GM12878 (cell line): ENCODE data around the gene TMEM150C. TPM values are rescaled to one million over a fixed set of nuclear protein-coding genes. Genes with fewer than 3 reads are reported as not detected.

Experiments used
- ATAC-seq: fragments of 200-7000 bp; cut with Tn5 transposase; 3 replicates; pipeline ENCODE4 v1.9.1; 2020; ENCODE audit warnings: mild to moderate bottlenecking, moderate library complexity
- BruUV-seq: library from RNA; stranded (reverse); fragments of 400-500 nt; replicated peaks from 2 replicates; lab custom pipeline; 2021; lab: Mats Ljungman, UMichigan
- CTCF ChIA-PET: fragments of 300-600 bp; sonication (Branson Sonifier 250); formaldehyde crosslinking; extraction: SDS; loops from one replicate; lab custom pipeline; 2021; ENCODE audit warnings: inconsistent platforms; lab: Yijun Ruan, JAX
- POLR2A ChIA-PET: fragments of 350-600 bp; formaldehyde crosslinking; extraction: SDS; loops from one replicate; lab custom pipeline; 2021; ENCODE audit warnings: inconsistent platforms; lab: Charles Lee
- RAD21 ChIA-PET: fragments of 300-600 bp; sonication (Branson Sonifier 250); formaldehyde crosslinking; loops from one replicate; lab custom pipeline; 2023; ENCODE audit warnings: antibody characterized with exemption; ENCODE audit not compliant: unreplicated experiment; lab: Charles Lee
- SMC1A ChIA-PET: fragments of 300-600 bp; sonication (Branson Sonifier 250); formaldehyde crosslinking; loops from one replicate; lab custom pipeline; 2023; ENCODE audit not compliant: unreplicated experiment, uncharacterized antibody; lab: Charles Lee
- DNase-seq: peaks from one replicate; pipeline ENCODE4 v3.0.0-alpha.2; 2011; ENCODE audit warnings: low read depth, low spot score
- FAIRE-seq: peaks from 3 replicates; lab custom pipeline; 2011; peaks lifted over from hg19 to GRCh38; lab: Jason Lieb, UNC
- H2AFZ ChIP-seq: 2 replicates; pipeline ENCODE4 v1.6.0; 2011; ENCODE audit warnings: low read depth, low read length, control low read depth; ENCODE audit not compliant: control insufficient read depth
- H3K27ac ChIP-seq: 2 replicates; pipeline ENCODE4 v1.5.1; 2011; ENCODE audit warnings: control low read depth; ENCODE audit not compliant: control insufficient read depth, insufficient read depth
- H3K27me3 ChIP-seq, 2 experiments: replicated peaks in 1 of 2; 2 replicates each; pipeline versions ENCODE4 v1.6.0 to v1.6.1; 2011; ENCODE audit warnings: low read length in 1 of 2; ENCODE audit not compliant: control insufficient read depth in 2 of 2, insufficient read depth in 2 of 2
- H3K36me3 ChIP-seq, 2 experiments: 2 replicates each; pipeline ENCODE4 v1.5.1; 2011; ENCODE audit warnings: low read length in 1 of 2; ENCODE audit not compliant: control insufficient read depth in 2 of 2, insufficient read depth in 2 of 2
- H3K4me1 ChIP-seq: 2 replicates; pipeline ENCODE4 v1.6.1; 2011; ENCODE audit warnings: mild to moderate bottlenecking, low read length, moderate library complexity, mixed read lengths; ENCODE audit not compliant: control insufficient read depth, insufficient read depth
- H3K4me2 ChIP-seq: 2 replicates; pipeline ENCODE4 v1.6.0; 2011; ENCODE audit warnings: control low read depth; ENCODE audit not compliant: control insufficient read depth, insufficient read depth
- H3K4me3 ChIP-seq: fragments of 200-600 bp; sonication (generic); 2 replicates; pipeline ENCODE4 v1.5.1; 2016
- H3K79me2 ChIP-seq: 2 replicates; pipeline ENCODE4 v1.6.0; 2011; ENCODE audit warnings: low read length; ENCODE audit not compliant: control insufficient read depth, insufficient read depth
- H3K9ac ChIP-seq: 2 replicates; pipeline ENCODE4 v1.8.0; 2011; ENCODE audit warnings: low read length, control low read depth, mixed read lengths; ENCODE audit not compliant: control insufficient read depth, insufficient read depth
- H3K9me3 ChIP-seq: replicated peaks from 3 replicates; pipeline ENCODE4 v1.5.1; 2011; ENCODE audit warnings: mild to moderate bottlenecking, low read length; ENCODE audit not compliant: control insufficient read depth, insufficient read depth
- H4K20me1 ChIP-seq: 2 replicates; pipeline ENCODE4 v1.6.0; 2011; ENCODE audit not compliant: control insufficient read depth, insufficient read depth
- ASH2L ChIP-seq: fragments of 300-600, 200-600 bp; sonication (generic); IDR thresholded peaks from 2 replicates; pipeline ENCODE4 v1.6.1; 2017; ENCODE audit warnings: low read depth, mild to moderate bottlenecking, borderline replicate concordance
- BRCA1 ChIP-seq: IDR thresholded peaks from 2 replicates; pipeline ENCODE4 v1.6.1; 2011; ENCODE audit warnings: low read depth, low read length, improper control_type of control experiment
- CHD1 ChIP-seq: IDR thresholded peaks from 2 replicates; pipeline ENCODE4 v1.6.1; 2012; ENCODE audit warnings: low read depth, low read length, improper control_type of control experiment
- E4F1 ChIP-seq: fragments of 450-650 bp; IDR thresholded peaks from 2 replicates; pipeline ENCODE4 v1.6.1; 2018; ENCODE audit warnings: borderline replicate concordance, mild to moderate bottlenecking; ENCODE audit not compliant: partially characterized antibody
- EZH2 ChIP-seq: IDR thresholded peaks from 2 replicates; pipeline ENCODE4 v1.6.1; 2012; ENCODE audit warnings: low read depth, mild to moderate bottlenecking, control low read depth, inconsistent platforms, low read length, borderline replicate concordance; ENCODE audit not compliant: control insufficient read depth
- NFYA ChIP-seq: IDR thresholded peaks from 2 replicates; pipeline ENCODE4 v1.6.1; 2011; ENCODE audit warnings: low read depth, mild to moderate bottlenecking, low read length, improper control_type of control experiment, borderline replicate concordance
- RAD21 ChIP-seq: IDR thresholded peaks from 2 replicates; pipeline ENCODE4 v1.6.1; 2011; ENCODE audit warnings: mild to moderate bottlenecking, low read depth, low read length, moderate library complexity; ENCODE audit not compliant: insufficient read depth
- RAD51 ChIP-seq: fragments of 450-650 bp; IDR thresholded peaks from 2 replicates; pipeline ENCODE4 v1.6.1; 2016; ENCODE audit warnings: moderate library complexity, mild to moderate bottlenecking, inconsistent platforms
- SIN3A ChIP-seq: IDR thresholded peaks from 2 replicates; pipeline ENCODE4 v1.6.1; 2012; ENCODE audit warnings: low read depth, low read length, improper control_type of control experiment
- SMAD1 ChIP-seq: fragments of 450-650 bp; IDR thresholded peaks from 2 replicates; pipeline ENCODE4 v1.6.1; 2018; ENCODE audit warnings: mild to moderate bottlenecking, low read depth; ENCODE audit not compliant: partially characterized antibody
- SRF ChIP-seq, 2 experiments: IDR thresholded peaks; 2 replicates each; pipeline ENCODE4 v1.6.1; 2011; ENCODE audit warnings: low read depth in 2 of 2, low read length in 2 of 2, mild to moderate bottlenecking in 1 of 2, moderate library complexity in 1 of 2
- STAT3 ChIP-seq: IDR thresholded peaks from 2 replicates; pipeline ENCODE4 v1.6.1; 2011; ENCODE audit warnings: low read depth, low read length, improper control_type of control experiment
- ZNF622 ChIP-seq: fragments of 450-650 bp; IDR thresholded peaks from 2 replicates; pipeline ENCODE4 v1.6.1; 2017; ENCODE audit warnings: mild to moderate bottlenecking, inconsistent platforms
- WGBS: methylation state at CpG from one replicate; pipeline ENCODE4 v1.1.6; 2016; ENCODE audit warnings: low lambda C conversion rate; ENCODE audit not compliant: insufficient replicate concordance, insufficient coverage; ENCODE audit errors: missing lambda C conversion rate; 5-methylcytosine and 5-hydroxymethylcytosine counted together
- in situ Hi-C: fragments of 300-500 bp; cut with MboI; formaldehyde crosslinking; loops from 9 replicates; pipeline ENCODE4 v1.14.3; 2018; ENCODE audit warnings: mixed read lengths
- intact Hi-C: fragments of 100-400 bp; cut with micrococcal nuclease; formaldehyde crosslinking; loops from one replicate; pipeline ENCODE4 v1.14.2; 2022; ENCODE audit not compliant: unreplicated experiment
- polyA plus RNA-seq, 11 experiments: library from polyadenylated mRNA; depleted of rRNA in 4 of 11; unstranded in 6 of 11; stranded (reverse) in 5 of 11; fragments of >200 nt; fragmentation: Nextera tagmentation in 4 of 11; fragmentation: Illumina TruSeq in 1 of 11; extraction: Ambion mirVana in 4 of 11; extraction: Trizol in 1 of 11; gene quantifications; 1 replicate in 1 of 11; 2 replicates in 10 of 11; pipeline versions ENCODE4 v1.2.1 to v1.2.3, GENCODE V29; 2011 to 2016; ENCODE audit warnings: inconsistent platforms in 2 of 11, missing spikeins in 2 of 11, low read depth in 1 of 11
- total RNA-seq, 4 experiments: library from RNA; depleted of rRNA in 3 of 4; stranded (reverse); fragments of >200 nt in 3 of 4; fragmentation: Illumina TruSeq in 1 of 4; extraction: Trizol in 1 of 4; gene quantifications; 2 replicates each; pipeline versions ENCODE4 v1.2.1 to v1.2.3, GENCODE V29; 2013 to 2021
- TF ChIP-seq, protein P1 (sequence below): IDR thresholded peaks from 2 replicates; pipeline ENCODE4 v1.6.1; 2011; ENCODE audit warnings: mild to moderate bottlenecking, low read depth, low read length, moderate library complexity; ENCODE audit not compliant: insufficient replicate concordance
- TF ChIP-seq, protein P2 (sequence below): IDR thresholded peaks from 2 replicates; pipeline ENCODE4 v1.6.1; 2012; ENCODE audit warnings: mild to moderate bottlenecking, low read depth, low read length

TMEM150C gene
- total and polyA plus RNA-seq, 10 of the 15 experiments (the other 5 are each of a cell fraction or from before 2014, with no cell fraction given), result 0.04 to 0.78 (median 0.13) TPM; not detected in 2

DNA sequence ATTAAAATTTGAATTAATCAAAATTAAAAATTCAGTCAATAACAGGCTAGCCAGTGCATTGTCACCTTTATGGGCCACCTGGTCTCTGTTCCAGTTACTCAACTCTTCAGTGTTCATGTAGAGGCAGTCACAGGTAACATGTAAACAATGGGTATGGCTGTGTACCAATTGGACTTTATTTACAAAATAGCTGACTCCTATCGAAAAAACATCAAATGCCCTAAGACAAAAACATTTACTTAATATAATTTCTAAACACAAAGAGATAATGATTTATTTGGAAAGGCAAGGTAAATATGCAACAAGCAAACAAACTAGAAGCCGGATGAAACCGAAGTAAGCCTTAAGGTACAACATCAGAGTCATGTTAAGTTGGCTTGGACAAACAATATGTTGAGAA, 8.8 kb downstream of the TMEM150C start:
- ChIA-PET SMC1A (no interaction called here), RAD21 (no interaction called here)
- Histone ChIP-seq H3K4me1 (no peaks in the 10 kb centered on the region), H3K4me2 (no peak overlapping the region), H3K9me3 (no peaks in the 10 kb centered on the region), H3K9ac (no peak overlapping the region), H2AFZ (no peak overlapping the region)
- intact Hi-C loops, result no loop called here
- in situ Hi-C loops, result no loop called here
- TF ChIP-seq BRCA1 (no peak), NFYA (no peak), SIN3A (no peak), SMAD1 (no peak), STAT3 (no peak), E4F1 (no peak), ZNF622 (no peak), SRF (IDR thresholded peaks at IDR 0.05; ENCODE audit: low read depth in 2 of 2, low read length in 2 of 2) (no peak), RAD51 (no peak), ASH2L (no peak), RAD21 (no peak), CHD1 (no peak), EZH2 (no peak)
- TF ChIP-seq, protein P1, sequence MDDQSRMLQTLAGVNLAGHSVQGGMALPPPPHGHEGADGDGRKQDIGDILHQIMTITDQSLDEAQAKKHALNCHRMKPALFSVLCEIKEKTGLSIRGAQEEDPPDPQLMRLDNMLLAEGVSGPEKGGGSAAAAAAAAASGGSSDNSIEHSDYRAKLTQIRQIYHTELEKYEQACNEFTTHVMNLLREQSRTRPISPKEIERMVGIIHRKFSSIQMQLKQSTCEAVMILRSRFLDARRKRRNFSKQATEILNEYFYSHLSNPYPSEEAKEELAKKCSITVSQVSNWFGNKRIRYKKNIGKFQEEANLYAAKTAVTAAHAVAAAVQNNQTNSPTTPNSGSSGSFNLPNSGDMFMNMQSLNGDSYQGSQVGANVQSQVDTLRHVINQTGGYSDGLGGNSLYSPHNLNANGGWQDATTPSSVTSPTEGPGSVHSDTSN, result no peak
- TF ChIP-seq, protein P2, sequence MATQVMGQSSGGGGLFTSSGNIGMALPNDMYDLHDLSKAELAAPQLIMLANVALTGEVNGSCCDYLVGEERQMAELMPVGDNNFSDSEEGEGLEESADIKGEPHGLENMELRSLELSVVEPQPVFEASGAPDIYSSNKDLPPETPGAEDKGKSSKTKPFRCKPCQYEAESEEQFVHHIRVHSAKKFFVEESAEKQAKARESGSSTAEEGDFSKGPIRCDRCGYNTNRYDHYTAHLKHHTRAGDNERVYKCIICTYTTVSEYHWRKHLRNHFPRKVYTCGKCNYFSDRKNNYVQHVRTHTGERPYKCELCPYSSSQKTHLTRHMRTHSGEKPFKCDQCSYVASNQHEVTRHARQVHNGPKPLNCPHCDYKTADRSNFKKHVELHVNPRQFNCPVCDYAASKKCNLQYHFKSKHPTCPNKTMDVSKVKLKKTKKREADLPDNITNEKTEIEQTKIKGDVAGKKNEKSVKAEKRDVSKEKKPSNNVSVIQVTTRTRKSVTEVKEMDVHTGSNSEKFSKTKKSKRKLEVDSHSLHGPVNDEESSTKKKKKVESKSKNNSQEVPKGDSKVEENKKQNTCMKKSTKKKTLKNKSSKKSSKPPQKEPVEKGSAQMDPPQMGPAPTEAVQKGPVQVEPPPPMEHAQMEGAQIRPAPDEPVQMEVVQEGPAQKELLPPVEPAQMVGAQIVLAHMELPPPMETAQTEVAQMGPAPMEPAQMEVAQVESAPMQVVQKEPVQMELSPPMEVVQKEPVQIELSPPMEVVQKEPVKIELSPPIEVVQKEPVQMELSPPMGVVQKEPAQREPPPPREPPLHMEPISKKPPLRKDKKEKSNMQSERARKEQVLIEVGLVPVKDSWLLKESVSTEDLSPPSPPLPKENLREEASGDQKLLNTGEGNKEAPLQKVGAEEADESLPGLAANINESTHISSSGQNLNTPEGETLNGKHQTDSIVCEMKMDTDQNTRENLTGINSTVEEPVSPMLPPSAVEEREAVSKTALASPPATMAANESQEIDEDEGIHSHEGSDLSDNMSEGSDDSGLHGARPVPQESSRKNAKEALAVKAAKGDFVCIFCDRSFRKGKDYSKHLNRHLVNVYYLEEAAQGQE, result no peak
- TF ChIP-seq, all 136 proteins: peak for 0
- H3K27ac ChIP-seq, result no peak overlapping the region
- no peaks in the 10 kb centered on the region for H3K36me3 ChIP-seq
- no peak overlapping the region for H3K4me3 ChIP-seq
- DNase-seq (no peak), ATAC-seq (no peak), FAIRE-seq (no peak)
- POLR2A ChIA-PET, result no interaction called here
- H4K20me1 ChIP-seq, result no peaks in the 10 kb centered on the region
- no peaks in the 10 kb centered on the region for H3K79me2 ChIP-seq
- no TSS peak for BruUV-seq
- 44% methylated on average over 3 of the region's 3 CpGs for WGBS
- peaks cover 0 to under 1% of the 10 kb centered on the region in 2 experiments; a peak in 2 of 4 replicates for H3K27me3 ChIP-seq
- CTCF ChIA-PET, result no interaction called here
